OCI-M2 (cell line): Measurements from ENCODE around the gene KCNV2.
"Not testable (repeated sequence)": the region's sequence is repeated elsewhere in the genome, so short reads cannot be mapped to it uniquely, and the experiment has no call there.

Source experiments
- DNase-seq: peaks from one replicate; lab custom pipeline; 2025; ENCODE audit not compliant: unreplicated experiment; lab: John Stamatoyannopoulos, UW

The KCNV2 gene

DNA sequence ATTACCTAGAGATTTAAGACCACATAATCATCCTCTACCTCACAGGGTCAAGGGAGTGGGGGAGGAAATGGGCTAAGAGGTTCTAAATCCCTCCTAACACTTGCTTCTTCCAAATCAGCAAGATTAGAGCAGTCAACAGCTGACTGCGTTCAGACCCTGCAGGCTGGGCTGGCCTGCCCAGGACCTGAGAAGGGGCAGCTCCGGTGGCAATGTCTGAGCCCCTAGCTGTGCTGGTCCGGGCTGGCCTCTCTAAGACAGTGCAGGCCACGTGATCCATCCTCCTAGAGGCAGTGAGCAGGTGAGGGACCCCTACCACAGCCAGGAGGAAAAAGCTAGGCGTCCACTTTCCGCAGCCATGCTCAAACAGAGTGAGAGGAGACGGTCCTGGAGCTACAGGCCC lies at the start of gene KCNV2:
Gene KCNV2 (plus strand): TSS at position 126 of the 400 bp plus-strand sequence. CDS start 230 bp downstream, at position 356.
- DNase-seq = no peak

DNA sequence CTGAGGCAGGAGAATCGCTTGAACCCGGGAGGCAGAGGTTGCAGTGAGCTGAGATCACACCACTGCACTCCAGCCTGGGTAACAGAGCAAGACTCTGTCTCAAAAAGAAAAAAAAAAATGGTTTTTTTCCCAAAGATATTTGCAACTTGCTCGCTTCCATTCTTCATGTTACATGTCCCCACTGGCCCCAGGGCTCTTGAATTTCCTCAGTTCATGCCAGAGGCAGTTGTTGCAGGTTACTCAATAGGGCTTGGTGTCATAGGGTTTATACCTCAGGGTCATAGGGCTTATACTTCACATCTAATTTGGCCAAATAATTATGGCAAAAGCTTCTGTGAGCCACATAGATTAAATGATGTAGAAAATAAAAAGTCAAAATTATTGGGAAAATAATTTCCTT lies 44.1 kb upstream of the KCNV2 start:
- no peak for DNase-seq

DNA sequence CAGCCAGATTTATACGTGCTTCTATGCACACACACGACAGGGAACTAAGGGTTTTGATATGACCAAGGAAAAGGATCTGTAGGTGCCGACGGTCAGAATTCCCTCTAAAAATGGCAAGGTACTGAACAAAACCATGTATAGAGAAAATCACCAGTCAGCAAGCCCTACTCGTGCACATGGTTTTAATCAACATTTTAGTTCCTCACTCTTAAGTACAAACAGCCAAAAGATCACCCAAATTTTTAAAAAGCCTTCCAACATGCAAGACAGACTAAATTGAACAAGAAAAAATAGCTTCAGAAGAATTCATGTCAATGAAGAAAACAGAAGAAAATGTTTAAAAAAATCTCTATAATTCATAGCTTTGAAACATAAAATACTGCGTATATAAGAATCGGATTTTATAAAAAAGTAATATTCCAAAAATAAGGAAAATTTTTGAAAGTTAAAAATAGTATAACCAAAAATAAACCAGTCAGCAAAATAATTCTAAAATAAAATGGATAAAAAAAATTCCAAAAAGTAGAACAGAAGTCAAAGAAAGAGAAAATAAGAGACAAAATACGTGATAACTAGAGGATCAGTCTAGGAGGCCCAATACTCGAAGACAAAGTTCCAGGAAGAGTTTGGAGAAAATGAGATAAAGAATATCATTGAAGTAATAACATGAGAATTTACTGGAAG lies 43.0 kb upstream of the KCNV2 start:
- DNase-seq = no peak

DNA sequence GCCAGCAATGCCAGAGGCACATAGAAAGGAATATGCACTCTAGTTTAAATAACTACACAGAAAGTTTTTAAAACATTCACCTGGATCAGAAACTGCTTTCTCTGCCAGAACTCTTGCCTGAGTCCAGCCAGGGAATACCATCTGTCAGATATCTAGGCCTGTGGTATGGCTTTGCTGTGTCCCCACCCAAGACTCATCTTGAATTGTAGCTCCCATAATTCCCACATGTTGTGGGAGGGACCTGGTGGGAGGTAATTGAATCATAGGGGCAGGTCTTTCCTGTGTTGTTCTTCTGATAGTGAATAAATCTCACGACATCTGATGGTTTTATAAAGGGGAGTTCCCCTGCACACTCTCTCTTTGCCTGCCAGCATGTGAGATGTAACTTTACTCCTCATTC lies 41.5 kb upstream of the KCNV2 start:
- DNase-seq = no peak

DNA sequence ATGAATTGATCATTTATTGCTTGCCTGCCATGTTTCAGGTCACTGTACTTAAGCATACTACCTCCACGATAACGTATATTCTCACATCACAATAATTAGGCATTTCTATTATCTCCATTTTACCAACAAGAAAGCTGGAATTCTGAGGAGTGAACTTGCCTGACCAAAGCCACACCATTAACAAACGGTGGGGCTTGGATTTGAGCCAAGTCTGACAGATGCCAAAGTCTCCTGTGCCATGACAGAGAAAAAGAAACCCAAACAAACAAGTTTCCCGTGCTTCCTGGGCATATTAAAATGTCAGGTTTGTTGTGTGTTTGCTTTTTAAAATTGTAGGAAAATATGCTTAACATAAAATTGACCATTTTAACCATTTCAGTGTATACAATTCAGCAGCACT lies 40.8 kb upstream of the KCNV2 start:
- DNase-seq = no peak

DNA sequence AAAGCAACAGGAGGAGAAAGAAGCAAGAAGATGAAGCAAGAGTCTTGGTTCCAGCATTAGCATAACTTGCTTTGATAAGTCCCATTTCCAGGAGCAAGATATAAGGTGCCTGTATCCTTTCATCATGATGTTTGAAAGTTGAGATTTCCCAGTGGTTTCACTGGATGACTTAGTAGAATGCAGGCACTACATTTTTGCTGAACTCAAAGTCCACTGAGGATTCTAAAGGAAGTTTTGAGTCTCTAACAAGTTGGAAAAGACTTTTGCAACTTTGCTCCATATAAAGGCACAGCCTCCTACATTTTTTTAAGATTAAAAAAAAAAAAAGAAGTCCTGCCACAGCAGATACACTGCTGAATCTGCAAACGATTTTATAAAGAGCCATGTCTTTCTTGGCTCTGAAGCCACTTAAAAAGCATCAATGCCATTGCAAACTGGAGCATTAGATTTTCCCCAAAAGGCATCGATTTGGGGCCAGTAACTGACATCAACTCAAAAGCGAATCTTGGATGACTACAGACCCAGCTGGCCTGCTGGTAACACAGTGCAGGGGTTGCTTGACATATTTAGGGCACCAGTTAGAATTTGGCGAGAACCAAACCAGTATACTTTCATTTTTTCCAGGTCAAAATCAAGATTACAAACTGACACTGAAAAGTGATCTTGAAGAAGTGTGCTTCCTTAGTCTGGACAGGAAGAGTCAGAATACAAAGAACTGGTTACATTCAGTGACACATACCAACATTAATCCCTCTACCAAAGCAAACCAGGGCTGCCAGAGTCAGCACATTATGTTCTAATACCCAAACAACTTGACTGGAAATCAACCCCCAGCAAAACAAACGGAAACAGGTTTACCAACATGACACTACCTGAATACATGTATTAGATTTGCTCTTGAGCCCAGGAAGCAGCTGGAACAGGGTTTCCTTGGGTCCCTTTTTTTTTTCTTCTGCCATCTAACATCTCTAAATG lies 39.1 kb upstream of the KCNV2 start:
- DNase-seq = no peak

DNA sequence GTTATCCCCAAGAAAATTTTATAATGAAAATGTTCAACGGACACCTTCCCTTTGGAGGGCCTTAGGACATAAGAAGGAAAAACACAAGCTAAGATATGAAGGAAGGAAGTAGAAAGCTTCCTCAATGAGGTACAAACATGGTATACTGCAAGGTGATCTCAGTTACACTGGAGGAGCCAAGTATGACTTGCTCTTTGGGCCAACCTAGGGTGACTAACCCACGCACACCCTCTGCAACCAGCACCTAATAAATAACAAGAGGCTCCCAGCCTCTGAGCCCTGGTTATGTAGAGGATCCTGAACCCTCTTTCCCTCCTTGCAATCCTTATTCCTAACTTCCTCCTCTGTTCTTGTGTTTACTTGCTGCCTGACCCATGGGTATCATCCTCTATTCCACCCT lies 38.3 kb upstream of the KCNV2 start:
- DNase-seq = no peak

DNA sequence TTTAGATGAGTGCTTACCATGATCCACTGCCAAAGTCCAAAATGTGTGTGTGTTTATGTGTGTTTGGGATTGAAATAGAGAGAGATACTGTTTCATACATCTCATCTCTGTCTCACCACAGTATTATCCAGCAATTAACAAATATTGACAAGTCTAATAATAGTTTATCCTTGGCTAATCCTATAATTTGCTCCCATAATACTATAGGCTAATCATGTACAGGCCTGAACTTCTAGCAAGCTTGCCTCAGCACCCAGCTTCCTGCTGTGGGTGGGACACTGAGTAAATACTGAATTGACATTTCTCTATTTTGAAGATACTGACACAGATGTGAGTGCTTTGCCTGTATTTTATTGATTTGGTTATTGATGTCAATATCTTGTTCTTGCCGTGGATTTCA lies 35.3 kb upstream of the KCNV2 start:
- no peak for DNase-seq

DNA sequence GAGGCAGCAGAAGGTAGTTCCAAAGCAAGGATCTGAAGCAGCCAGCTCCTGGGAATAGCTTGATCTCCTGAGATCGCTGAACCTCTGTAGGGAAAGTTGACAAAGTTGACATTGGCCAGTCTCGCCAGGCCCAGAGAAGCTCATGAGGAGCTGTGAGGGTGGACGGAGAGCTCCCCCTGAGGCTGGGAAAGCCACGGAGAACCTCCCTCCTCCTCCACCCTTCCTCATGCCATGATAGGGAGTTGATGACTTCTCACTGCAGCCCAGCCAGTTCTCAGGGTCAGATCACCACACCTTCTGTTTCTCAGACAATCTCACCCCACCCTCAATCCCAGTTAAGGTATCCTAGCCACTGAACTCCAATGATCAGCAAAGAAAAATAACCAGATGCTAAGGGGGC lies 30.4 kb upstream of the KCNV2 start:
- DNase-seq = no peak

DNA sequence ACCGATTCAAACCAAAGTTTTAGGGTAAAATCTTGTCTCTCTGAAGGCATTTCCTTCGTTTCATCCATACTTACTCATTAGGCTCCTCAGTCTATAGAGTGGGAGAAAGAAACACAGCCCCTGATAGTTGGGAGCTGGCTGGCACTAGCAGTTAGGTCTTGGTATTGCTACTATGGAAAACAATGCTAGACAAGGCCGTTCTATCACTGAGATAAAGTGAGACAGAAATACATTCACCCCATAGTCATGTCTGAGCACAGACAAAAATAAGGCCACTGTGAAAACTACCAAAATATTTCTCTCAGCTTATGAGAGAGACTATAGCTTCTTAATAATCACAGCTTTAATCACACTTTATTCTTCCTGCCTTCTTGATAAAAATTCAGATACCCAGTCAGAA lies 28.7 kb upstream of the KCNV2 start:
- no peak for DNase-seq

DNA sequence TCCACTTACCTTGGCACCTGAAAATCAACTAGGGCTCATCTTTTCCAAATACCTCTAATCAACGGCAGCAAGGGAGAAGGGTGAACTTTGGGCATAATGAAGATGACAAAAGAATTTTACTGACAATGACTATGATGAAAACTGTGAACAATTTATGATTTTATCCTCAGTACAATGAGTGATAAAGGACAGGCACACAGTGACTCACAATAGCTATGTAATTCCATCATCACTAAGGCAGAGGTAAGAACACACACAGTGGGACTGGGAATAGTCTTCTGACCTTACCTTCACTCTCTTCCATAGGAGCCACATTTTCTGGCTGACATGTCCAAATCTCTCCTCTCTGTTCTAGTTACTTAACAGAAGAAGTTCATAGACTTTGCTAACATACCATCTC lies 26.1 kb upstream of the KCNV2 start:
- DNase-seq = no peak

DNA sequence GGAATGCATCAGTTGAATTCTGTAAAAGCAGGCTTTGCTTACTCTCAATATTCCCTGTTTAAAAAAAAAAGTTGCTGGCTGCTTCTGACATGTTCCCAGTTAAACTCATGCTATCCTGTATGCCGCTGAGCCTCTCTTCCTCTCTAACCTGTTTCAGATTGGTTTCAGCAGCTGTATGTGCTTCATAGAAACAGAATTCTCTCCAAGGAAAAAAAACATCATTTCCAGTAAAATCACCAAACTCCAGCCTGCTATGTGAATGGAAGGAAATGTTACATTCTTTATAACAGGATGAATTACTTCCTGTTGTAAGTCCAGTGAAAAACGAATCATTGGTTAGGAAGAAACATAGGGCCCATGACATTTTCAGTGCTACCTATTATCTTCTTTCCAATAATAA lies 25.7 kb upstream of the KCNV2 start:
- DNase-seq = no peak

DNA sequence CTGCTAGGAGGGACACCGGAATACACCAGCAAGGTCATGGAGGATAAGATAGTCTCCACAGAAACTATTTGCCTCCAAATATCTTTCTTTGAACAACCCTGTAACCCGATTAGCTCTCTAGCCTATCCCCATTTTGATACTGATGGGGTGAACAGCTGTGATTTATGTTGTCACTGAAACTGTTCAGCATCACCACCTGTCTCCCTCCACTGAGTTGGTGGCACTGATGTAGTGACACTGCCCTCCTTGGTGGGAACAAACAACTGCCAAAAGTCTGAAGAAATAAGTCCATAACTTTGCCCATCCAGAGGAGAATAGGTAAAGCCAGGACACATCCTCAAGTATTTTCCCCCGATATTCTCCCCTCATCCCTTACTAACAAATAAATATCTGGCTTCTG lies 24.3 kb upstream of the KCNV2 start:
- no peak for DNase-seq

DNA sequence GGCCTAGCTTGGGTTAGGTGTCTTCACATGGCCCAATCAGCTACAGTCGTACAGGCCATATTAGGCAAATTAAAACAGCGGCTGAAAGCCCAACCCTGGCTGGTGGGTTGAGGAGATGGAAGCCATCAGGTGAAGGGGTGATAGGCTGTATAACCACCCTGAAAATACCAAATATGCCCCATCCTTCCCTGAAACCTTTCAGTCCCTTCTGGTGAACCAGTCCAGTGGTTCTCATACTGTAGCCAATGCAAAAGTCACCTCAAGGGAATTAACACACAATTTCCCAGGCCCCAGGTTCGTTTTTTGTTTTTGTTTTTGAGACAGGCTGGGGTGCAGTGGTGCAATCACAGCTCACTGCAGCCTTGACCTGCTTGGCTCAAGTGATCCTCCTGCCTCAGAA lies 19.8 kb upstream of the KCNV2 start:
- no peak for DNase-seq

DNA sequence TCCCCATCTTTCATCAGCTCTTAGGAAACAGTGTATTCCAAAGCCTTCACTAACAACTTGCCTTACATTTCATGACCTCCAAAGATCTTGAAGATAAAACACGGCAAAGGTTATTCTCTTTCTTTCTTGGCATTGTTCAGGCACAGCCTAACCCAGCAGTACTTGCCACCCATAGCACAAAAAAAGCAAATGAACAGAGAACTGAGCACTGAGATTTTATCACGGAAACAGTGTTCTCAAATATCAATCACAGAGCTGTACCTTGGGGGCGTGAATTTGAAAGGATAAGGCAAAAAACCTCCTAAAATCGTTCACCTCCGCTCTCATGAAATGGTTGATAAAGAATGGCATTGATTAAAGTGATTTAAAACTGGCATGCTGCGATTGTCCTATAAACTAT lies 16.9 kb upstream of the KCNV2 start:
- no peak for DNase-seq

DNA sequence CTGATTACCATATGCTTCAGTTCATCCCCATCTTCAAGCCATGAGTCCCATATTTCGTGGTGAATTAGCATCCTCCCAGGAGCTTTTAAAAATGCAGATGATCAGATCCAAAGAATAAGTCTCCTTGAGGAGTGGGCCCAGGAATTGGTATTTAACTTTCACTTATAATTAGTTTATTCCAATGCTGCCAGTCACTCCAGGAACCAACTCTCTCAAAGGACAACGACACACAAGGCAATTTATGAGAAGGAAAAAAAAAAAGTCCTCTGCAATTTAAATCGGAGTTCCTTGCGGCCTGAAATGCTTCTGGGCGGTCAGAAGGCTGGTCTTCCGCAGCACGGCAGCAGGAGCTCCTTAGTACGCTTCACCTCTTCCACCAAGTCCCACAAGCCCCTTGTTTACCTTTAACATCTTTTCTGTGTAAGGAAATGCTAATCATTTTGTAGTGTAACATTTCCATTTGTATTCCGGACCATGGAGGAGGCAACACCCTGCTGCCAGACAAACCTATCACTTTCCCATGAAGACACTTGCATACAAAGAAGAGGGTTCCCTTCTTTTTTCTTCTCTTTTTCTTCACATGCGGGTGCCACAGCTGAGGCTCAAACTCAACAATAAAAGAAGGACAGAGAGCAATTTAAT lies 16.3 kb upstream of the KCNV2 start:
- DNase-seq = no peak

DNA sequence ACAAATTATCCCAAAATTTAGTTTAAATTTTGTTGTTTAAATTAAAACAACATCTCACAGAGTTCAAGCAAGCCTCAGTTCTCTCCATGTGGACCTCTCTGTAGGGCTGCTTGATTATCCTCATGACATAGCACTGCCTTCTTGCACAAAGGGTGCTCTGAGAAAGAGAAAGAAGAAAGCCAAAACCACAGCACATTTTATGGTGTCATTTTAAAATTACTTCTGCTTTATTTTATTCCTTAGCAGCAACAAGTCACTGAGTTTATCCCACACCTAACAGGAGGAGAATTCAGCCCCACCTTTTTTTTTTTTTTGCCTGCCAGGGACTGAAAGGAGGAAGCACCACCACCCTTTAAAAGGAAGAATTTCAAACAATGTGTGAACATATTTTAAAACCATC lies 12.8 kb upstream of the KCNV2 start:
- no peak for DNase-seq

DNA sequence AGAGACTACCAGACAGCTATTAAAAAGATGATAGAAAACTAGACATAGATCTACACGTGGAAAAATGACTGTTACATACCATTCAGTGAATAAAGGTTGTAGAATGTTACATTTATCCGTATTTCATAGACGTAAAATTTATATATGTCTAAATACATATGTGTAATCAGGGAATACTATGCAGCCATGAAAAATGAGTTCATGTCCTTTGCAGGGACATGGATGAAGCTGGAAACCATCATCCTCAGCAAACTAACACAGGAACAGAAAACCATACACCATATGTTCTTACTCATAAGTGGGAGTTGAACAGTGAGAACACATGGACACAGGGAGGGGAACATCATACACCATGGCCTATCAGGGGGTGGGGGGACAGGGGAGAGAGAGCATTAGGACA lies 10.1 kb upstream of the KCNV2 start:
- not testable (repeated sequence) for DNase-seq

DNA sequence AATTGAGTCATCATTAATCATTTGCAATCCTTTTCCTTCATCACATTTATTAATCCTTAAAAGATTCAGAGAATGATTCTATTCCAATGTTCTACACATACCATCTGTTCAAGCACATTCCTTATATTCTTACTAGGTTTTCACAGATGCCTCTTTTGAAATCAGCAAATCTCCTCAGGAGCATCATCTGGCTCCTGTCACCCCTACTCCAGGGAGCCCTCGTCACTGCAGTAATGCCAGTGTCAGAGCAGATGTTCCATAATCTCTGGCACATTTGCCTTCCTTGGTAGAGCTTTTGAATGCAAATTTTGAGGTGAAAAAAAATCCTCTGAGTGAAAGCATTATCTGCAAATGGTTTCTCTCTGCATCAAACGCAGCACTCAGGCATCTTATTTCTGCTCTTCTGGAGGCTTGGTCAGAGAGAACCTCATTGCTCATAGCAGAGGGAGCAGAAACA lies 7.6 kb upstream of the KCNV2 start:
- no peak for DNase-seq

DNA sequence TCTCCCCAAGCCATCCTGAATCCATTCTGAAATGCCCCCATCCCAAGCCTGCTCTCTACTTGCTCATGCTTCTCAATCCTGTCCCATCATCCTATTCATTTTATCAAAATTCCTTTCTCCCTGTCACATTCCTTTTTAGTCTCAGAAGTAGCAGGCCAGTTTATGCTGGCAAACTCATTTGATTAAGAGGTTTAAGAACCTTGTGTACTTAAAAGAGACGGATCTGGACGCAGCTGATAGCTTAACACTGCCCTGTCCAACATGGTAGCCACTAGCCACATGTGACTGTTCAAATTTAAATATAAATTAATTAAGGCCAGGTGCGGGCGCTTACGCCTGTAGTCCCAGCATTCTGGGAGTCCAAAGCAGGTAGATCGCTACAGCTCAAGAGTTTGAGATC lies 5.6 kb upstream of the KCNV2 start:
- no peak for DNase-seq

DNA sequence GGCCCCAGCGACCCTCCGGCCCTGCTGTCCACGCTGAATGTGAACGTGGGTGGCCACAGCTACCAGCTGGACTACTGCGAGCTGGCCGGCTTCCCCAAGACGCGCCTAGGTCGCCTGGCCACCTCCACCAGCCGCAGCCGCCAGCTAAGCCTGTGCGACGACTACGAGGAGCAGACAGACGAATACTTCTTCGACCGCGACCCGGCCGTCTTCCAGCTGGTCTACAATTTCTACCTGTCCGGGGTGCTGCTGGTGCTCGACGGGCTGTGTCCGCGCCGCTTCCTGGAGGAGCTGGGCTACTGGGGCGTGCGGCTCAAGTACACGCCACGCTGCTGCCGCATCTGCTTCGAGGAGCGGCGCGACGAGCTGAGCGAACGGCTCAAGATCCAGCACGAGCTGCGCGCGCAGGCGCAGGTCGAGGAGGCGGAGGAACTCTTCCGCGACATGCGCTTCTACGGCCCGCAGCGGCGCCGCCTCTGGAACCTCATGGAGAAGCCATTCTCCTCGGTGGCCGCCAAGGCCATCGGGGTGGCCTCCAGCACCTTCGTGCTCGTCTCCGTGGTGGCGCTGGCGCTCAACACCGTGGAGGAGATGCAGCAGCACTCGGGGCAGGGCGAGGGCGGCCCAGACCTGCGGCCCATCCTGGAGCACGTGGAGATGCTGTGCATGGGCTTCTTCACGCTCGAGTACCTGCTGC lies 839 bp downstream of the KCNV2 start:
- DNase-seq = no peak
